Spleen (tissue), 3 donors: ENCODE results near the gene CTNNA1.

Experiments
- POLR2A ChIP-seq, 3 donors: fragments of 450-650 bp; IDR thresholded peaks; one replicate each; pipeline ENCODE4 v1.5.1; 2017; ENCODE audit warnings: antibody characterized with exemption in 3 of 3, mild to moderate bottlenecking in 1 of 3
- POLR2AphosphoS5 ChIP-seq, 3 donors: sonication (generic); formaldehyde crosslinking; IDR thresholded peaks; one replicate each; pipeline ENCODE4 v1.5.1; 2017; ENCODE audit warnings: antibody characterized with exemption in 3 of 3

DNA sequence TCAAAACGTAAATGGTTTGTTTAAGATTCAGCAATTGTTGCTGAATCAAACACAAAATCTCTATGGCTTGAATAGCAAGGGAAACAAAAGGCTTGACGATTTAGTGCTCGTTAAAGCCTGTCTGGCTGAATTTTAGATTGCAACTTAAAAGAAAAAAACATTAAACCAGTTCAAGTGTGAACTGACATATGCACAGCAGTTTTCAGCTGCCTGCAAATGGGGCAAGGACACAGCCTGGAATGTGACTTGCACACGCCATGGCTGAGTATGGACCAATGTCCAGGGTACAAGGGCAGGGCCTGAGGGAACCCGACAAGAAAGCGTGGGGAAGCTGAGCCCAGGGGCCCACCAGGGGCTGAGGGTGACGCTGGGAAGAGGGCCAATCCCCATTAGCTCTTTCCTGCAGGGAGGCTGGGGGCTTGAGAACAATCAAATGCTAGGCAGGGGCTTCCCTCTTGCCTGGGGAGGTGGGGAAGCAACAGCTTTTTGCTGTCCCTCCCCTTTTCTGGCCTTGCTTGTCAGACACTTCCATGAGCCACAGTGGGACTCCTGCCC lies 211.5 kb downstream of the CTNNA1 start:
- TF ChIP-seq POLR2AphosphoS5 (IDR thresholded peaks at IDR 0.05): no peak
- no peak for TF ChIP-seq POLR2A (IDR thresholded peaks at IDR 0.05)
